Right atrium auricular region (tissue), 2 donors: ENCODE measurements around the gene SFSWAP. TPM values are rescaled to one million over a fixed set of nuclear protein-coding genes. Genes with fewer than 3 reads are reported as not detected.

ENCODE experiments used
- DNase-seq: peaks from one replicate; pipeline ENCODE4 v3.0.0-alpha.2; 2019; ENCODE audit warnings: low spot score
- H3K27ac ChIP-seq, 2 donors: fragments of 200-600 bp; sonication (generic); 1 replicate in 1 of 2; 2 replicates in 1 of 2; pipeline ENCODE4 v1.5.1; 2016 to 2019
- H3K27me3 ChIP-seq, 2 donors: fragments of 200-600 bp; sonication (generic); one replicate each; pipeline versions ENCODE4 v1.5.1 to v1.6.0; 2017 to 2019
- H3K36me3 ChIP-seq: fragments of 200-600 bp; sonication (generic); one replicate; pipeline ENCODE4 v1.5.1; 2016
- H3K4me1 ChIP-seq, 2 donors: fragments of 200-600 bp; sonication (generic); one replicate each; pipeline versions ENCODE4 v1.5.1 to v1.6.0; 2017 to 2019
- H3K4me3 ChIP-seq, 2 donors: fragments of 200-600 bp; sonication (generic); 1 replicate in 1 of 2; 2 replicates in 1 of 2; pipeline ENCODE4 v1.5.1; 2017 to 2019; ENCODE audit warnings: mild to moderate bottlenecking in 1 of 2, moderate library complexity in 1 of 2
- H3K9me3 ChIP-seq, 2 donors: fragments of 200-600 bp; sonication (generic); one replicate each; pipeline ENCODE4 v1.5.1; 2019
- CTCF ChIP-seq, 2 donors: fragments of 200-600 bp; sonication (generic); IDR thresholded peaks; one replicate each; pipeline ENCODE4 v1.5.1; 2019; ENCODE audit warnings: antibody characterized with exemption in 2 of 2
- total RNA-seq, 2 donors: library from RNA; depleted of rRNA; stranded (reverse); fragments of >200 nt; gene quantifications; one replicate each; pipeline ENCODE4 v1.1.0, GENCODE V29; 2016

The SFSWAP gene
- total RNA-seq, 2 donors from 2014 or later, result 11.4 to 12.3 TPM

GRCh38 chr12:131732996-131733615, 22.2 kb downstream of the SFSWAP start:
- Histone ChIP-seq H3K9me3 (no peaks in the 10 kb centered on the region), H3K27me3 (no peaks in the 10 kb centered on the region), H3K4me1 (no peaks in the 10 kb centered on the region), H3K27ac (no peak overlapping the region), H3K36me3 (peaks cover 71% of the 10 kb centered on the region), H3K4me3 (no peak overlapping the region)
- no peak for TF ChIP-seq CTCF (IDR thresholded peaks at IDR 0.05)
- DNase-seq, result no peak

DNA sequence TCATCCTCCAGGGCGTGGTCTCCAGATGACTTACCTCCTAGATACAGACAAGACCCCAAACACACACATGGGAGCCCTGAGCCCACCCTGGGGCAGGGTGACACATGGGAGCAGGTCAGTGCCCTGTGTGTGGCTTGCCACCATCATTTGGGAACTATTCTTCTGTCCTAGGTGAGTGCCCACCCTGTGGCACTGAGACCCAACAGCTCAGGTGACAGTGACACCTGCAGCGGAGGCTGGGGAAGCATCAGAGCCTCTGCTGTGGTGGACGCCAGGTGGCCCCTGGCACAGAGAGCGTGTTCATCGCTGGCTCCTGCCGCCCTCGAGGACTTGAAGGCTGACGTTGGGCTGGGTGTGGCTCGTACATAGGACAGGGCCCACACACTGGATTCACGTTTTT, 23.0 kb downstream of the SFSWAP start:
- Histone ChIP-seq H3K27ac (no peak overlapping the region), H3K4me1 (no peaks in the 10 kb centered on the region), H3K4me3 (no peak overlapping the region), H3K36me3 (peaks cover 66% of the 10 kb centered on the region), H3K27me3 (no peaks in the 10 kb centered on the region), H3K9me3 (no peaks in the 10 kb centered on the region)
- no peak for TF ChIP-seq CTCF (IDR thresholded peaks at IDR 0.05)
- DNase-seq, result no peak

DNA sequence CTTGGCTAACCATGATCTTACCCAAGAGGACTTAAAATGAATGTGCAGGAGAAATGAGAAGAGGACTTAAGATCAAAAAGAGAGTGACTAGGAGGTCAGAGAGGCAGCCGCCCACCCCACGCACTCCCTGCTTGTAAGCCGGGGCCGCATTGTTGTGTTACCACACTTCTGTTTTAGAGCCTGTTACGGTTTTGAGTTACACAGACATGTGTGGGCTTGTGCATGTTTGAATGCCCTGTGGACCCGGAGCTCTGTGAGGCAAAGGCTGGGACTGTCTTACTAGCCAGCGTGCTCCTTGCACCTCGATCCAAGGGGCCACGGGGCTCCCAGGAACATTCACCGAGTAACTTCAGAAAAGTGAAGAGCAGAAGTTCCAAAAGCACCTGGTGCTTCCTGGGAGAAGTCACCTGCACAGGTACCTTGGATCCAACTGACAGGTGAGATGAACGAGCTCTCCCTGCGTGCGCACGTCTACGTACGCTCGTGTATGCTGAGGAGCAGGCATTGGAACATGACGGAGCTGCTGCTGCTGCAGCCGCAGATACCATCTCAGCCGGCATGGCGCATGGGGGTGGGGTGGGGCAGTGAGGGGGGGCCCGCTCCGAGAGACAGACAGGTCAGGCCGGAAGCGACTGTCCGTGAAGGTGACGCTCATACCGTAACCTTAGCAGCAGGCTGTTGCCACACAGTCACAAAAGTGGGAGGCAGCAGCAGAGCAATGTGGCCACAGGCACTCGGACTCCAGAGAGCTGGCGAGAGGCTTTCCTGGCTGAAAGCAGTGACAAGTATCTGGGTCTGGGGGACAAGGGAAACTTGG, 23.7 kb downstream of the SFSWAP start:
- Histone ChIP-seq H3K4me3 (no peak overlapping the region), H3K27ac (no peak overlapping the region), H3K36me3 (peaks cover 64% of the 10 kb centered on the region), H3K27me3 (no peaks in the 10 kb centered on the region), H3K9me3 (no peaks in the 10 kb centered on the region), H3K4me1 (no peaks in the 10 kb centered on the region)
- no peak for DNase-seq
- TF ChIP-seq CTCF (IDR thresholded peaks at IDR 0.05), result no peak

DNA sequence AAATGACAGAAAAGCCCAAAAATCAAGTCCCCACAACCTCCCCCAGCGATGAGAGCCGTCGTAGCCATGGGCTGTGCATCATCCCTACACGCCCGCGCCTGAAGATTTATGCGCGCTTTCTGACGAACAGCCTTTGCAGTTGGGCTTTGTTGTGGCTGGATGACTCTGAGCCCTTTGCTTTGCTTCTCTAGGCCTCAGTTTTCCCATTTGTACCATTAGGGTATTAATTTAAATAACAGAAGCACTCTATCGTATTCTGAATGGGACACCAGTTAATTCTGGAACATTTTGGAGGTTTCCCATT, 24.2 kb downstream of the SFSWAP start:
- Histone ChIP-seq H3K9me3 (no peaks in the 10 kb centered on the region), H3K27ac (no peak overlapping the region), H3K4me3 (no peak overlapping the region), H3K4me1 (no peaks in the 10 kb centered on the region), H3K36me3 (peaks cover 62% of the 10 kb centered on the region), H3K27me3 (no peaks in the 10 kb centered on the region)
- no peak for TF ChIP-seq CTCF (IDR thresholded peaks at IDR 0.05)
- DNase-seq, result no peak

DNA sequence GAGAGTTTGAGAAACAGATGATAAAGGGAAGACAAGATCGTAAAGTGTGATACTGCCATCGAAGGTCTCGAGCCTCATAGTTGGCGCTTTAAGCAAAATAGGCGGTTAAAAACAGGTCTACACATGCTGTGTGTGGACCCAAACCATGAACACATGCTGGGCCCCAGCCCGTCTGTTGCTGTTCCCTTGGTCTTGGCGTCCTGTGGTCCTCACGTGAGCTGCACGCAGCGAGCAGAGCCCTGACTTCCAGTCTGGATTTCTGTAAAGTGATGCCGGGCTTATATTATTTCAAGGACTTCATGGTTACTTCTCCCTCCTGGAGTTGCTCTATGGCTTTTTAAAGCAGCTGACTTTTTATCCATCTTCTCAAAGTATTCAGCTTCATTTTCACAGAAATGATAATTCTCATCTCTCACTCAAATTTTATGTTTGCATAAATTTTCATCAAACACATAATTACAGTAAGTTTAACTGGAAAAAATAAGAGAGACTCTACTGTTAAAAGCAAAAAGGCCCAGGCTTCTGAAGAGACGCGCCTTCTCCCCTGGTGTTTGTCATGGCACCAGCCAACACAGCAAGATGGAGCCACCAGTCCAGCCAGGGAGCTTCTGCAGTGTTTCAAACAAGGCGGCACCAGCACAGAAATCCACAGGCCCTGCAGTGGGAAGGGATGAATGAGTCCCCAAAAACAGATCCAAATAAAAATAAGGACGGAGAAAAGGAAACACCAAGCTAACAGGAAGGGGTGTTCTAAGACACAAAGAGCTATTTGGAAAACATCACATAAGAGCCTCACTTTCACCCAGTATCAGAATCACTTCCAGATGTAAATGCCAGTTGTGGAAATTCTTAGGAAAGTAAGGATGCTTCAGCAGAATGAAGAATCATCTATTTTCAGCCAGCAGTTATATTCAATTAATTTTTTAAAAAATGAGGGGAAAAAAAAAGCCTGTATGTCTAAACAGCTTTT, 24.9 kb downstream of the SFSWAP start:
- Histone ChIP-seq H3K4me3 (no peak overlapping the region), H3K4me1 (no peaks in the 10 kb centered on the region), H3K27ac (no peak overlapping the region), H3K9me3 (no peaks in the 10 kb centered on the region), H3K36me3 (peaks cover 61% of the 10 kb centered on the region), H3K27me3 (no peaks in the 10 kb centered on the region)
- TF ChIP-seq CTCF (IDR thresholded peaks at IDR 0.05), result no peak
- no peak for DNase-seq
